Epithelial cell of proximal tubule (primary cell): Measurements from ENCODE around the gene GAS6. TPM values are rescaled to one million over a fixed set of nuclear protein-coding genes. Genes with fewer than 3 reads are reported as not detected.

Experiments used
- DNase-seq: peaks from one replicate; pipeline ENCODE4 v3.0.0-alpha.2; 2011; ENCODE audit warnings: low read depth
- H3K4me3 ChIP-seq: 2 replicates; pipeline ENCODE4 v1.5.1; 2011; ENCODE audit warnings: low read depth, mild to moderate bottlenecking, low read length
- CTCF ChIP-seq: conservative IDR thresholded peaks from 2 replicates; pipeline ENCODE4 v1.5.1; 2012; ENCODE audit warnings: low read depth, mild to moderate bottlenecking, low read length
- total RNA-seq: library from RNA; depleted of rRNA; stranded (reverse); fragments of >200 nt; gene quantifications from 2 replicates; pipeline ENCODE4 v1.2.3, GENCODE V29; 2015

Gene GAS6
- total RNA-seq, 1 donor from 2014 or later = 127 TPM

- peak; percentile 29 for TF ChIP-seq CTCF
- peak overlapping the region; percentile 27 for H3K4me3 ChIP-seq
- peak; percentile 40 for DNase-seq
Observed at GRCh38 chr13:113820813-113821651, 42.8 kb downstream of the GAS6 start.

GRCh38 chr13:113819731-113820715, 43.9 kb downstream of the GAS6 start:
- DNase-seq = no peak
- TF ChIP-seq CTCF = no peak
- H3K4me3 ChIP-seq = no peak overlapping the region

- no peak for TF ChIP-seq CTCF
- H3K4me3 ChIP-seq = no peak overlapping the region
- no peak for DNase-seq
Observed at GRCh38 chr13:113819341-113819730, 44.5 kb downstream of the GAS6 start.

- H3K4me3 ChIP-seq = no peak overlapping the region
- TF ChIP-seq CTCF = no peak
- DNase-seq = no peak
Observed at GRCh38 chr13:113818700-113819295, 45.1 kb downstream of the GAS6 start.

GRCh38 chr13:113817860-113818691, 45.8 kb downstream of the GAS6 start:
- no peak for TF ChIP-seq CTCF
- no peak for DNase-seq
- no peak overlapping the region for H3K4me3 ChIP-seq
